ENCODE data around the gene DNAAF5.

DNA sequence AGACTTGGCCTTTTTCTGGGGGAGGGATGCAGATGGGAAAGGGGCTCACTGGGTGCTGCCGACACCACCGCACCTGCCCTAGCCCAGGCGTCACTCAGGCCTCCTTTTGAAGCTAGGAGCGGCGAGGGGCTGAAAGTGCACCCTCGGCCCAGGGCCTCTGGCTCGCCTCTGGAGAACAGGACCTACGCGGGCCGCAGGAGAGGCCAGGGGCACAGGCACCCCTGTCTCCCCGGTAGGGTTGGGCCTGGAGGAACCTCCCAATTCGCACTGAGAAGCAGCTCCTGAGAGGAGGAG, 47.1 kb downstream of the DNAAF5 start:
- TF ChIP-seq, protein P1, sequence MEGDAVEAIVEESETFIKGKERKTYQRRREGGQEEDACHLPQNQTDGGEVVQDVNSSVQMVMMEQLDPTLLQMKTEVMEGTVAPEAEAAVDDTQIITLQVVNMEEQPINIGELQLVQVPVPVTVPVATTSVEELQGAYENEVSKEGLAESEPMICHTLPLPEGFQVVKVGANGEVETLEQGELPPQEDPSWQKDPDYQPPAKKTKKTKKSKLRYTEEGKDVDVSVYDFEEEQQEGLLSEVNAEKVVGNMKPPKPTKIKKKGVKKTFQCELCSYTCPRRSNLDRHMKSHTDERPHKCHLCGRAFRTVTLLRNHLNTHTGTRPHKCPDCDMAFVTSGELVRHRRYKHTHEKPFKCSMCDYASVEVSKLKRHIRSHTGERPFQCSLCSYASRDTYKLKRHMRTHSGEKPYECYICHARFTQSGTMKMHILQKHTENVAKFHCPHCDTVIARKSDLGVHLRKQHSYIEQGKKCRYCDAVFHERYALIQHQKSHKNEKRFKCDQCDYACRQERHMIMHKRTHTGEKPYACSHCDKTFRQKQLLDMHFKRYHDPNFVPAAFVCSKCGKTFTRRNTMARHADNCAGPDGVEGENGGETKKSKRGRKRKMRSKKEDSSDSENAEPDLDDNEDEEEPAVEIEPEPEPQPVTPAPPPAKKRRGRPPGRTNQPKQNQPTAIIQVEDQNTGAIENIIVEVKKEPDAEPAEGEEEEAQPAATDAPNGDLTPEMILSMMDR (IDR thresholded peaks at IDR 0.05) = no peak
- TF ChIP-seq POLR2A (IDR thresholded peaks at IDR 0.05) = no peak

All from body of pancreas (tissue), 4 donors.